ENCODE results near the gene FBXO5.

GRCh38 chr6:152957796-152958195, 25.0 kb downstream of the FBXO5 start:
- TF ChIP-seq CTCF (conservative IDR thresholded peaks at IDR 0.05; ENCODE audit: low read length), result no peak
- no peak for TF ChIP-seq EZH2phosphoT487 (IDR thresholded peaks at IDR 0.05; ENCODE audit: borderline replicate concordance)

Measured in Loucy (cell line).